Femur (tissue), 1 donor: ENCODE measurements around the gene ALOX12B.

Experiments used
- DNase-seq: peaks from one replicate; pipeline ENCODE4 v3.0.0-alpha.2; 2017

Gene ALOX12B

GRCh38 chr17:8087075-8087951, at the start of gene ALOX12B:
ALOX12B (minus strand) TSS chr17:8087716; CDS start chr17:8087442, 274 bp downstream.
- DNase-seq = no peak

- no peak for DNase-seq
Observed at GRCh38 chr17:8133941-8134340, 46.4 kb upstream of the ALOX12B start.

- DNase-seq = peak; percentile 16
Observed at GRCh38 chr17:8133399-8133798, 45.9 kb upstream of the ALOX12B start.

DNA sequence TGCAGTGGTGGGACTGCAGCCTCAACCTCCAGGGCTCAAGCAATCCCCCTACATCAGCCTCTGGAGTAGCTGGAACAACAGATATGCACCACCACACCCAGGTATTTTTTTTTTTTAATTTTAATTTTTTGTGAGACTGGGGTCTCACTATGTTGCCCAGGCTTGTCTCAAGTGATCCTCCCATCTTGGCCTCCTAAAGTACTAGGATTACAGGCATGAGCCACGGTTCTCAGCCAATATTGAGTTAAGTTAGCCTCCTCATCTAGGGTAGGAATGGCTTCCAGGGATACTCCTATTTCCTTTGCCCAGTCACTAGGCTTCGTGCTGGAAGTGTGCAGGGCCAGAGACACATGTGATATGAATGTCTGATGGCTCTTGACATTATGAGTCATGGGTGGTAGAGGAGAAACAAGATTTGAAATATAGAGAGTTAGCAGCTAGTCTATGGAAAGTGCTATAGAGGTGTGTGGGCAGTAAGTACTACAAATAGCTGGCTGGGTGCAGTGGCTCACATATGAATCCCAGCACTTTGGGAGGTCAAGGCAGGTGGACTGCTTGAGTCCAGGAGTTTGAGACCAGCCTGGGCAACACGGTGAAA, 44.4 kb upstream of the ALOX12B start:
- DNase-seq = no peak

DNA sequence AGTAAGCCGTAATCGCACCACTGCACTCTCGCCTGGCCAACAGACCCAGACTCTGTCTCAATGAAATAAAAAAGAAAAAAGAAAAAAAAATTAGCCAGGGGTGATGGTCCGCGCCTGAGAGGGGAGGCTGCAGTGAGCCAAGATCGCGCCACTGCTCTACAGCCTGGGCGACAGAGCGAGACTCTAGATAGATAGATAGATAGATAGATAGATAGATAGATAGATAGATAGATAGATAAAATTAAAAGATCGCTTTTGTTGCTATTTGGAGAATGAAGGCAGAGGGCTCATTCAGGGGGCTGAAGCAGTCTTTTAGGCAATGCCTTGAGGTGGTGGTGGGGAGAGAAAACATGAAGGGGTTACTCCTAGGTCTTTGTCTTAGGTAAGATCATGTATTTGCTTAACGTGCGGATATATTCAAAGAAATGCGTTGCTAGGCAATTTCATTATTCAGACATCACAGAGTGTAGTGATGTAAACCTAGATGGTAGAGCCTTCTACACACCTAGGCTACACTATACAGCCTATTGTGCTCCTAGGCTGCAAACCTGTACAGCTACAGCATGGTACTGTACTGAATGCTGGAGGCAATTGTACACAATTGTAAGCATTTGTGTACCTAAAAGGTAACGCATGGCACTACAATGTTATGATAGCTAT, 40.7 kb upstream of the ALOX12B start:
- no peak for DNase-seq

DNA sequence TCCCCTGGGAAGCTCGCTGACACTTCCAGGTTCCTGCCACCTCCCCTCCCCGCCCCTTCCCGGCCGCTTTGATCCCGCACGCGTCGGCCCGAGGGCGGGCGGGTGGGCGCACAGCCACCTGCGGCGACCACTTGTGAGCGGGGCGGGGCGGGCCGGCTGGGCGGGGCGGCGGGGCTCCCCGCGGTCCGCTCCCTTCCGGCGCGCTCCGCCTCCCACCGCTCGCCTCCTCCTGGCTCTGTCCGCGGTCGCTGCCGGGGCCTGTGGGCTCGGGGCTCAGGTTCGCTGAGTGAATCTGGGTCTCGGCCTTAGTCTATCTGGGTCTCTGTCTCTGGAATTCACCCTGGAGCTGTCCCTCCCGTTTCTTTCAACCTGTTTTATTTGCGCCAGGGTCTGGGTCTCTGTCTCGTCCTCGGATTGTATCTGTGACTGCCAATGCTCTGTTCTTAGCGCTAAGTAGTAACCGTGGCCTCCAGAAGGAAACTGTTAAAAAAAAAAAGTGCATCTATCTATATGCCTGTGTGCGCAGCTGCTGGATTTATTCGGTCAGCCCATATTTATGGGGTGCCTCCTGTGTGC, 39.1 kb upstream of the ALOX12B start:
- peak; percentile 62 for DNase-seq

- DNase-seq = no peak
Observed at GRCh38 chr17:8125947-8126490, 38.5 kb upstream of the ALOX12B start.

DNA sequence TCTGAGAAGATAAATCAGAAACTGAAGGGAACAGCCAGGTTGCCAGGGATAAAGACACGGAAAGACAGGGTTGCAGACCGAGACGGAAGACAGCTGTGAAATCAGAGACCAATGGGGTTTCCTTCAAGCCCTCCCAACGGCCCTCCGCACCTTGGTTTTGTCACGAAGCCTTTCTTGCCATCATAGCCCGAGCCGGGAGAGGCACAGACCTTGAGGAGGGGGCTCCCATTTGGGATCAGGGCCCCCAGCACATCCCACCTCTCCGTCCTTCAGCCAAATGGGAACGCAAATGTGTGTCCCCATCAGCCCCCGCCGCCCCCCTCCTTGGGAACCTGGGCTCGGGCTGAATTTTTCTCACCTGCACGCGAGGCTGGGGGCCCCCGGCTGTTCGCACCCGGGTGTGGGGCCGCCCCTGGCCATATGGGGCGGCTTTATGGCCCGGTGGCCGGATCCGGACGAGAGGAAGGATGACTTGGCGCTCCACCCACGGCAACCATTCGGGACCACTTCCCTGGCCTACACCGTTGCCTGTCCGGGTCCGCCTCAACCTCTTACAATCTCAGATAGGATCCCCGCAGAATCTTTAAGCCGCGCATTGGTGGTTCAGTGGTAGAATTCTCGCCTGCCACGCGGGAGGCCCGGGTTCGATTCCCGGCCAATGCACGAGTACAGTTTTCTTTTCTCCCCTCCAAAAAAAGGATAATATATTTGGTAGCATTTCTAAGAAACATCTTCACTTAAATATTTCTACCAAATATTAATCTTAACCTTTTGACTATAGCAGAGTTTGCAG, 37.8 kb upstream of the ALOX12B start:
- peak; percentile 93 for DNase-seq

GRCh38 chr17:8124350-8125153, 37.0 kb upstream of the ALOX12B start:
- no peak for DNase-seq

DNA sequence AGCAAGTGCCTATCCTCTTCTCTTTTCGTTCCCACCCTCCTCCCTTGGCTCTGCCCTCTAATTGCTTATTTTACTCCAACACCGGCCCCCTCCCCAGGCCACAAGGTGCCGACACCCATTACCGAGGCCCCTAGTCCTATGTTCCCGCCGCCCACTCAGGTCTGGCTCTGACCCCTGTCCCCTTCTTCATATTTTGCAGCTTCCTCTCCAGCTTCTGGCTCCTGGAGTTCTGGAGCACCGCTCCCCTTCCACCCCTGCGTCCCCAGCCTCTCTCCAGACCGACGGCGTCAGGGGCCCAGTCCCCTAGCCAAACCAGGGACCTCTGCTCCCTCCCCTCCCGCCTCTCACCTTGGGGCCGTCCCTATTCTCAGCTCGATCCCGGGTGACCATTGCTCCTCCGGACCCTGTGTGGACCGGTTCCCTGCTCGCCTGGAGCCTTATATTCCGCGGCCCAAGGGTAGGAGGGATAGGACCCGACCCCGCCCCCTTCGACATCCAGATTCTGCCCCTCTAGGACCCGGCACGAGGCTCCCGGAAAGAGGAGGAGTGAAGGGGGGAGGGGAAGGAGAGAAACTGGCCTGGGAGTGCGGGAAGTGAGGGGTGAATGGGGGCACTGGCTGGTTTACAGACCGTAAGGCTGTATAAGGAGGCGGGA, 36.3 kb upstream of the ALOX12B start, which contains the start of gene HES7:
Gene HES7 (minus strand): TSS at position 412 of the 655 bp plus-strand sequence. CDS start 22 bp downstream, at position 390.
- DNase-seq = no peak

DNA sequence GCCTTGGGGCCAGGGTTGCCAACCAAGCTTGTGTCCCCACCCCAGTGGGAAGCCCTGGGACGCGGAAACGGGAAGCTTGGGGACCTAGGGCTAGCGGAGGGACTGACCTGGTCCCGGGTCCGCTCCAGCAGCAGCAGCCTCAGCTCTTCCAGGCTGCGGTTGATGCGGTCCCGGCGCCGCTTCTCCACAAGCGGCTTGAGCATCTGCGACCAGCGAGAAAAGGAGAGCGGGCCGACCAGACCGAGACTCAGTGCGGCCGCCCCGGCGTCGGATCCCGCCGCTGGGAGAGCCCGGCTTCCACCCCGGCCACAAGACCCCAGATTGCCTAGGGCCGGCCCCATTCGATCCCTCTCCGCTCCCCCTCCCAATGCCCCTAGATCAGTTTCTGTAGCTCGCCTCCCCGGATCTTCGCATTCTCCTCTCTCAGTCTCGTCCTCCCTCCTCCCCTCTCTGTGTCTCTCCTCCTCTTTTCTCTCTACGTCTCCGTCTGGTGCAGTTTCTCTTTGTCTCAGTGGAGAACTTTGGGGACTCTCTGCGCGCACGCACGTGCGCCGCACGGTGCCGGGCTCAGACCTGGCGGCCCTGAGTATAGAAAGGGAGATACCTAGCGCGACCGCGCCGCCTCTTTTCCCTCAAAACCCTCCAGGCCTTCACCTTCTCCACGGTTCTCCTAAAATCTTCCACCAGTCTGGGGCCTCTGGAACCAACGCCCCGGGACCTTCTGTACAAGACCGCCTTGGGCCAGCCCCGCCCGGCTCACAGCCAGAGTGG, 35.6 kb upstream of the ALOX12B start:
- DNase-seq = peak; percentile 44

DNA sequence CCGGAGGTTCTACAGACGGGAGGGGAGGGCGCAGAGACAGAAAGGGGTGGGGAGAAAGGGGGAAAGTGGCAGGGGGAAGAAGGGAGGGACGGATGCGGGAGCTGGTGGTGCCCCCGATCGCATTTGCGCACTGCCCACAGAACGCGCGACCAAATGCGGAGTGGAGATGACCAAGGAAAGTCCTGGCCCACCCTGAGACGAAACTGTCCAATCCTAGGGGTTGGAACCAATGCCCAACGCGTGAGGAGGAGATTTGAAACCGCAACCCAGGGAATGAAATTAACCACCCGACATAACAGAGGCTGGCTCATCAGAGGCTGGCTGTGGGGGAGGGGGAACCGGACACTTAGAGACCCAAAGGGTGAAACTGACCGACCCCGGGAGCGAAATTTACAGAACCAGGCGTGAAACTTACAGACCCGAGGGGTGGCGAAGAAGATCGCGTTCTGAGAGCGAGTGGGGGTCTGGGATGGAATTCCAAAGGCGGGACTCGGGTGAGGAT, 35.0 kb upstream of the ALOX12B start:
- DNase-seq = peak; percentile 43

- DNase-seq = peak; percentile 57
Observed at GRCh38 chr17:8121681-8122421, 34.3 kb upstream of the ALOX12B start.

DNA sequence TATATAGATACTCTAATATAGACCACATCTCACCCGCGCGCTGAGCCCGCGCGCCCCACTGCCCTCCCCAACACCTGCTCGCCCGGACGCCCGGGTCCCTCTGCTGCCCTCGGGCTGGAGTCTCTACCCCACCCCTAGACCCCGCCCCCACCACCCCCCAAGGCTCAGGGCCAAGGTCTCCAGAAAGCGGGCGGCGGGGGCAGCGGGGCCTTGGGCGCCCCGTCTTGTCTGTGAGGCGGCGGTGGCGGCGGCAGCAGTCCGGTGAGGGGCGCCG, 33.8 kb upstream of the ALOX12B start:
- DNase-seq = peak; percentile 69

- DNase-seq = peak; percentile 74
Observed at GRCh38 chr17:8120520-8121406, 33.2 kb upstream of the ALOX12B start.

DNA sequence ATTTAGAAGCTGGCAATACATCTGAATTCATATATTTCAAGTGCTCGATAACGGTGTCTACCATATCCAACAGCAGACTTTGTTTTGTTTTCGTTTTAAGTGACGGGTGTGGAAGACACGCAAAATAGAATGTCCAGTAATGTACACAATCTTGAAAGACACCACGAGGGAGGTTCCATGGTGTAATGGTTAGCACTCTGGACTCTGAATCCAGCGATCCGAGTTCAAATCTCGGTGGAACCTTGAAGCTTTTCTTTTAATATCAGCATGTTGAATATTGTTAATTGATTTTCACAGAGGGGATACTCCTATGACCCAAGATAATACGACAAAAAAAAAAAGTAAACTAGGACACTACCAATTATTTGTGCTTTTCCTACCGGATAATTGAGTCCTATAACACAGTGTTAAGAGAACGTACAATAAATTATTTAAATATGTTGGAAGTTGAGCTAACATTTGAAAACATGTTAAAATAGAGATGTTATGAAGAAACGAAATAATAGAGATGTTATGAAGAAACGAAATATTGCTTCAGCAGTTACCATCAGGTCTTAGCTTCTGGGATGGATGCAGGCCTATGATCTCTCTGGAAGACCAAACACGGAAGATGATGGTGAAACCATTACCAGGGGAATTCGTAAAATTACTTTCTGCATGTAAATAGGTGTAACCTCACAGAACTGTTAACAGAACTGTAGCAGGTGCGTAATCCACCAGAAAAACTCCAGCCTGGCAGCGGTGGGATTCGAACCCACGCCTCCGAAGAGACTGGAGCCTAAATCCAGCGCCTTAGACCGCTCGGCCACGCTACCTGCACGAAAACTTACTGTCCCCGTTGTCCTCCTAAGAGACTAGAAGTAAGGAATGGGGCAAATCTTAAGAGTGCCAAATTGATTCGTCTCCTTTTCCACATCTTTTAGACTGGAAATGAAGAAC, 32.3 kb upstream of the ALOX12B start:
- peak; percentile 93 for DNase-seq
